Tibial artery (tissue), 4 donors: Measurements from ENCODE around the gene ANKRD44.

Source experiments
- DNase-seq, 2 donors: peaks; one replicate each; pipeline ENCODE4 v3.0.0-alpha.2; 2019
- H3K27ac ChIP-seq, 2 donors: fragments of 200-600 bp; sonication (generic) in 1 of 2; 1 replicate in 1 of 2; 2 replicates in 1 of 2; pipeline ENCODE4 v1.5.1; 2018 to 2019; ENCODE audit warnings: mild to moderate bottlenecking in 1 of 2
- H3K27me3 ChIP-seq, 2 donors: fragments of 200-600 bp; sonication (generic) in 1 of 2; one replicate each; pipeline versions ENCODE4 v1.5.1 to v1.6.0; 2016 to 2019
- H3K36me3 ChIP-seq, 3 donors: fragments of 200-600 bp; sonication (generic) in 2 of 3; one replicate each; pipeline ENCODE4 v1.5.1; 2016 to 2019; ENCODE audit warnings: mild to moderate bottlenecking in 2 of 3
- H3K4me1 ChIP-seq, 4 donors: fragments of 200-600 bp; sonication (generic) in 2 of 4; 1 replicate in 3 of 4; 2 replicates in 1 of 4; pipeline ENCODE4 v1.5.1; 2016 to 2019
- H3K4me3 ChIP-seq, 2 donors: fragments of 200-600 bp; sonication (generic) in 1 of 2; 1 replicate in 1 of 2; 2 replicates in 1 of 2; pipeline ENCODE4 v1.5.1; 2018 to 2019; ENCODE audit warnings: mild to moderate bottlenecking in 2 of 2
- H3K9me3 ChIP-seq, 3 donors: fragments of 200-600 bp; sonication (generic) in 1 of 3; one replicate each; pipeline ENCODE4 v1.5.1; 2016 to 2019
- intact Hi-C: fragments of 100-400 bp; cut with DNase I; formaldehyde crosslinking; loops from one replicate; pipeline ENCODE4 v1.15.0; 2023; ENCODE audit warnings: low total_unique reads
- TF ChIP-seq, protein P1 (sequence below), 2 experiments: fragments of 200-600 bp in 1 of 2; fragments of 450-650 bp in 1 of 2; IDR thresholded peaks; one replicate each; pipeline ENCODE4 v1.5.1; 2017 to 2019; ENCODE audit warnings: antibody characterized with exemption in 2 of 2, mild to moderate bottlenecking in 1 of 2, moderate library complexity in 1 of 2

ANKRD44 gene

DNA sequence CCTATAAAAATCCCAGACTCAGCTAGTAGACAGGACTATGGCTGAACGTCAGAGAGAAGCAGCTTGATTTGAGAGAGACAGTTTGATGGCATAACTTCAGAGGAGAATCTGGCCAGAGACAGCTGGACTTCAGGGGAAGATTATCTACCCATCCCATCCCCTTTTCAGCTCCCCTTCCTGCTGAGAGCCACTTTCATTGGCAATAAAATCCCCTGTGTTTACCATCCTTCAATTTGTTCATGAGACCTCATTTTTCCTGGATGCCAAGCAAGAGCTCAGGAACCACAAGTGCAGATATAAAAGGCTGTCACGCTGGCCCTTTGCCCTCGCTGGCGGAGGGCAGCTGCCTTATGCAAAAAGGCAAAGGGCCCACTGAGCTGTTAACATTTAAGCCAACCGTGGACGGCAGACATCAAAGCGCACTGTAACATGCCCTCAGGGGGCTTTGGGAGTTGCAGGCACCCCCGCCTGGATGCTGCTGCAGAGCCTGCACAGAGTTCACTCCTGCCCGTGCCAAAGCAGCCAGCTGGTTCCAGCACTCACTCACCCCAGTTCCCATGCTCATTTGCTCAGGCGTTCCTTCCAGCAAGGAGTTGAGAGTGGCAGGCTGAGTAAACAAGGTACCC lies 219.7 kb downstream of the ANKRD44 start:
- Histone ChIP-seq H3K27me3 (no peaks in the 10 kb centered on the region), H3K27ac (no peak overlapping the region), H3K9me3 (no peaks in the 10 kb centered on the region), H3K36me3 (peaks cover 0 to 9% (median 6%) of the 10 kb centered on the region in 3 donors), H3K4me1 (no peaks in the 10 kb centered on the region), H3K4me3 (no peak overlapping the region)
- DNase-seq, result no peak
- intact Hi-C loops, result no loop called here
- TF ChIP-seq, protein P1, sequence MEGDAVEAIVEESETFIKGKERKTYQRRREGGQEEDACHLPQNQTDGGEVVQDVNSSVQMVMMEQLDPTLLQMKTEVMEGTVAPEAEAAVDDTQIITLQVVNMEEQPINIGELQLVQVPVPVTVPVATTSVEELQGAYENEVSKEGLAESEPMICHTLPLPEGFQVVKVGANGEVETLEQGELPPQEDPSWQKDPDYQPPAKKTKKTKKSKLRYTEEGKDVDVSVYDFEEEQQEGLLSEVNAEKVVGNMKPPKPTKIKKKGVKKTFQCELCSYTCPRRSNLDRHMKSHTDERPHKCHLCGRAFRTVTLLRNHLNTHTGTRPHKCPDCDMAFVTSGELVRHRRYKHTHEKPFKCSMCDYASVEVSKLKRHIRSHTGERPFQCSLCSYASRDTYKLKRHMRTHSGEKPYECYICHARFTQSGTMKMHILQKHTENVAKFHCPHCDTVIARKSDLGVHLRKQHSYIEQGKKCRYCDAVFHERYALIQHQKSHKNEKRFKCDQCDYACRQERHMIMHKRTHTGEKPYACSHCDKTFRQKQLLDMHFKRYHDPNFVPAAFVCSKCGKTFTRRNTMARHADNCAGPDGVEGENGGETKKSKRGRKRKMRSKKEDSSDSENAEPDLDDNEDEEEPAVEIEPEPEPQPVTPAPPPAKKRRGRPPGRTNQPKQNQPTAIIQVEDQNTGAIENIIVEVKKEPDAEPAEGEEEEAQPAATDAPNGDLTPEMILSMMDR (IDR thresholded peaks at IDR 0.05), result no peak

DNA sequence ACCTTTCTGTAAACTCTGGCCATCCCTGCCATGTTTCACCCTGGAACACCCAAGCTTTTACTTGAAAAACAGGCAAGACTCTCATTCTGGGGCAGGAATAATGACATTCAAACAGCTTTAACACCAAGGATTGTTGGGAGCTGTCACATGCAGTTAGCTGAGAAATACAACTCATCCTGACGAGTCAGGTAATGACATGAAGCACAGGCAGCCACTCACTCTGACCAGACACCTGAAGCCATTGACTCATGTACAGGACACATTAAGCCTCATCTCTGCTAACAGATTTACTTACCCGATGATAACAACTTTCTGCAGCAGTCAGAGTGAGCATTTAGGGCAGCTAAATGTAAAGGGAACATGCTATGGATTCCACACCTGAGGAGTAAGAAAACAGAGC lies 220.9 kb downstream of the ANKRD44 start:
- H3K9me3 ChIP-seq, result no peaks in the 10 kb centered on the region
- no peak for DNase-seq
- H3K4me3 ChIP-seq, result no peak overlapping the region
- TF ChIP-seq, protein P1 (IDR thresholded peaks at IDR 0.05), result no peak
- peaks cover 0 to 9% (median 6%) of the 10 kb centered on the region in 3 donors for H3K36me3 ChIP-seq
- no peaks in the 10 kb centered on the region for H3K27me3 ChIP-seq
- H3K4me1 ChIP-seq, result no peaks in the 10 kb centered on the region
- intact Hi-C loops, result no loop called here
- H3K27ac ChIP-seq, result no peak overlapping the region

DNA sequence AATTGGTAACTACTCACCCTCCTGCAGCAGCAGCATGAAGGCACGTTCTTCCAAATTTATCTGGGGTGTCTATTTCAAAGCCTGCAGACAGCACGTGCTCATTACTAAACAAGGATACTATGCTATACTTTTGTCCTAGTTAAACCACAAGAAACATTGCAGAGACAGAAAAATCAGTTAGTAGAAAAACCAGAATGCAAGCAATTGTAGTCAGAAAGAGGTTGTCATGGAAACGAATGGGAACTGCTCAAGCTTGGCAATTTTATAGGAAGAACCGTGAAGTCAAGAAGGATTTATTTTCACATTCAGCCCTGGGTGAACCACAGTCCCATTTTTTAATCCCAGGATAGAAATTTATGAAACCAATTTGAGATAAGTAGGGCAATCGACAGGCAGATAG lies 221.9 kb downstream of the ANKRD44 start:
- intact Hi-C loops, result no loop called here
- Histone ChIP-seq H3K27me3 (no peaks in the 10 kb centered on the region), H3K9me3 (no peaks in the 10 kb centered on the region), H3K4me3 (no peak overlapping the region), H3K36me3 (peaks cover 0 to 9% (median 6%) of the 10 kb centered on the region in 3 donors), H3K4me1 (no peaks in the 10 kb centered on the region), H3K27ac (no peak overlapping the region)
- no peak for DNase-seq
- TF ChIP-seq, protein P1 (IDR thresholded peaks at IDR 0.05), result no peak

DNA sequence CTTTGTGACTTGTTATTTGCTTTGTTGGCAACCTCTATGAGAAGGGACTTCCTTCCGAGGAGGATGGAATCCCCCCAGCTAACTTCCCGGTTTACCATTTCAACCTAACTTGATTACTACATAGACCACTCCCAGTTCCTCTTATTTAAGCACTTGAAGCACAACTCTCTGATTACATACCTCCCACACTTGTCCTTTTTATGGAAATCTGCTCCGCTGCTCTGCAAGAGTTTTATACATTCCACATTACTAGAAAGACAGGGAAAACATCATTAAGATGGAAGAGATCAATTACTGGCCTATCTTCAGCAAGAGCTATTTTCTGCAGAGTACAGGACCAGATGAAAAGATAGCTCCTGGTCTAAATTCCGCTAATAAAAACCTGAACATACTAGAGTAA lies 224.1 kb downstream of the ANKRD44 start:
- DNase-seq, result no peak
- peaks cover 0 to 13% (median 9%) of the 10 kb centered on the region in 3 donors for H3K36me3 ChIP-seq
- no peak overlapping the region for H3K27ac ChIP-seq
- TF ChIP-seq, protein P1 (IDR thresholded peaks at IDR 0.05), result no peak
- H3K4me1 ChIP-seq, result peaks cover 0 to under 1% (median 0%) of the 10 kb centered on the region in 4 donors
- intact Hi-C loops, result no loop called here
- no peaks in the 10 kb centered on the region for H3K27me3 ChIP-seq
- H3K4me3 ChIP-seq, result no peak overlapping the region
- H3K9me3 ChIP-seq, result no peaks in the 10 kb centered on the region

DNA sequence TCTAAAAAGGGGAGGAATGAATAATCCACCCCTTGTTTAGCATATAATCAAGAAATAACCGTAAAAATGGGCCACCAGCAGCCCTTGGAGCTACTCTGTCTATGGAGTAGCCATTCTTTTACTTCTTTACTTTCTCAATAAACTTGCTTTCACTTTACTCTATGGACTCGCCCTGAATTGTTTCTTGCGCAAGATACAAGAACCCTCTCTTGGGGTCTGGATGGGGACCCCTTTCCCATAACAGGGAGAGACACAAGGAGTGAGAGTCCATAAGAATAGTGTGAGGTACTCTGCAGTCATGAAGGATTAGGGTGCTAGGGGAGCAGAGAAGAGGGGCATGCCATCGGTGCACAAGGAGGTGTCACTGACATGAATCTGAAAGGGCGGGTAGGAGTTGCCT lies 224.9 kb downstream of the ANKRD44 start:
- Histone ChIP-seq H3K4me3 (no peak overlapping the region), H3K27ac (no peak overlapping the region), H3K27me3 (no peaks in the 10 kb centered on the region), H3K4me1 (peaks cover 0 to 9% (median 3%) of the 10 kb centered on the region in 4 donors), H3K36me3 (peaks cover 0 to 7% (median under 1%) of the 10 kb centered on the region in 3 donors), H3K9me3 (no peaks in the 10 kb centered on the region)
- intact Hi-C loops, result no loop called here
- TF ChIP-seq, protein P1 (IDR thresholded peaks at IDR 0.05), result no peak
- no peak for DNase-seq
